NCI-H510A (cell line): ENCODE data around the gene GAS7.

Experiments used
- DNase-seq: peaks from one replicate; lab custom pipeline; 2025; lab: John Stamatoyannopoulos, UW

GAS7 gene

GRCh38 chr17:10048629-10049350 lies 149.6 kb downstream of the GAS7 start:
- DNase-seq, result no peak

- DNase-seq, result no peak
These were observed 151.3 kb downstream of the GAS7 start for GRCh38 chr17:10046786-10047785.

GRCh38 chr17:10045871-10046658 lies 152.3 kb downstream of the GAS7 start:
- DNase-seq, result no peak

GRCh38 chr17:10042589-10043244 lies 155.7 kb downstream of the GAS7 start:
- DNase-seq, result no peak

GRCh38 chr17:10041916-10042588 lies 156.4 kb downstream of the GAS7 start:
- no peak for DNase-seq

- DNase-seq, result no peak
These were observed 157.2 kb downstream of the GAS7 start for GRCh38 chr17:10041287-10041612.

- no peak for DNase-seq
These were observed 161.8 kb downstream of the GAS7 start for GRCh38 chr17:10036511-10037061.

- DNase-seq, result no peak
These were observed 162.5 kb downstream of the GAS7 start for GRCh38 chr17:10035885-10036284.

GRCh38 chr17:10034719-10035475 lies 163.5 kb downstream of the GAS7 start:
- DNase-seq, result no peak

GRCh38 chr17:10033959-10034358 lies 164.4 kb downstream of the GAS7 start:
- no peak for DNase-seq

- no peak for DNase-seq
These were observed 165.0 kb downstream of the GAS7 start for GRCh38 chr17:10033449-10033848.

GRCh38 chr17:10032118-10032852 lies 166.1 kb downstream of the GAS7 start:
- no peak for DNase-seq

- no peak for DNase-seq
These were observed 166.8 kb downstream of the GAS7 start for GRCh38 chr17:10031606-10032005.

- DNase-seq, result no peak
These were observed 167.3 kb downstream of the GAS7 start for GRCh38 chr17:10031127-10031526.

GRCh38 chr17:10029129-10029528 lies 169.3 kb downstream of the GAS7 start:
- no peak for DNase-seq

GRCh38 chr17:10025976-10026901 lies 172.2 kb downstream of the GAS7 start:
- no peak for DNase-seq

GRCh38 chr17:10025224-10025623 lies 173.2 kb downstream of the GAS7 start:
- DNase-seq, result no peak

- no peak for DNase-seq
These were observed 176.0 kb downstream of the GAS7 start for GRCh38 chr17:10022416-10022815.
